ENCODE measurements around the gene ASPHD2. TPM values are rescaled to one million over a fixed set of nuclear protein-coding genes. Genes with fewer than 3 reads are reported as not detected.

The ASPHD2 gene
- total and polyA plus RNA-seq, 4 donors, result 0.31 to 1.6 (median 0.95) TPM

GRCh38 chr22:26443901-26444690, 15.0 kb downstream of the ASPHD2 start:
- Histone ChIP-seq H3K9ac (ENCODE audit: insufficient read depth in 1 of 2, low read length in 2 of 2) (no peak overlapping the region), H3K36me3 (ENCODE audit: control insufficient read depth in 4 of 4, insufficient read depth in 4 of 4, low read length in 4 of 4) (peaks cover 0 to 3% (median 0%) of the 10 kb centered on the region in 4 donors), H3K4me3 (no peak overlapping the region), H3K27me3 (ENCODE audit: control insufficient read depth in 3 of 3, insufficient read depth in 3 of 3, low read length in 2 of 3) (no peaks in the 10 kb centered on the region), H3K27ac (ENCODE audit: low read depth in 1 of 2, low read length in 1 of 2) (no peak overlapping the region), H3K4me1 (ENCODE audit: control insufficient read depth in 5 of 5, insufficient read depth in 5 of 5, low read length in 5 of 5) (no peaks in the 10 kb centered on the region), H3K9me3 (ENCODE audit: control insufficient read depth in 4 of 4, insufficient read depth in 3 of 4, low read length in 3 of 4) (no peaks in the 10 kb centered on the region)
- DNase-seq, result no peak
- ATAC-seq (ENCODE audit: insufficient read depth, low FRiP score), result no peak
- TF ChIP-seq, protein P1, sequence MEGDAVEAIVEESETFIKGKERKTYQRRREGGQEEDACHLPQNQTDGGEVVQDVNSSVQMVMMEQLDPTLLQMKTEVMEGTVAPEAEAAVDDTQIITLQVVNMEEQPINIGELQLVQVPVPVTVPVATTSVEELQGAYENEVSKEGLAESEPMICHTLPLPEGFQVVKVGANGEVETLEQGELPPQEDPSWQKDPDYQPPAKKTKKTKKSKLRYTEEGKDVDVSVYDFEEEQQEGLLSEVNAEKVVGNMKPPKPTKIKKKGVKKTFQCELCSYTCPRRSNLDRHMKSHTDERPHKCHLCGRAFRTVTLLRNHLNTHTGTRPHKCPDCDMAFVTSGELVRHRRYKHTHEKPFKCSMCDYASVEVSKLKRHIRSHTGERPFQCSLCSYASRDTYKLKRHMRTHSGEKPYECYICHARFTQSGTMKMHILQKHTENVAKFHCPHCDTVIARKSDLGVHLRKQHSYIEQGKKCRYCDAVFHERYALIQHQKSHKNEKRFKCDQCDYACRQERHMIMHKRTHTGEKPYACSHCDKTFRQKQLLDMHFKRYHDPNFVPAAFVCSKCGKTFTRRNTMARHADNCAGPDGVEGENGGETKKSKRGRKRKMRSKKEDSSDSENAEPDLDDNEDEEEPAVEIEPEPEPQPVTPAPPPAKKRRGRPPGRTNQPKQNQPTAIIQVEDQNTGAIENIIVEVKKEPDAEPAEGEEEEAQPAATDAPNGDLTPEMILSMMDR (IDR thresholded peaks at IDR 0.05; ENCODE audit: control extremely low read depth, extremely low read depth), result no peak
- 91 to 93% methylated on average over 16 of the region's 16 CpGs for WGBS, 2 donors

- Histone ChIP-seq H3K9me3 (ENCODE audit: control insufficient read depth in 4 of 4, insufficient read depth in 3 of 4, low read length in 3 of 4) (no peaks in the 10 kb centered on the region), H3K4me3 (no peak overlapping the region), H3K4me1 (ENCODE audit: control insufficient read depth in 5 of 5, insufficient read depth in 5 of 5, low read length in 5 of 5) (no peaks in the 10 kb centered on the region), H3K27me3 (ENCODE audit: control insufficient read depth in 3 of 3, insufficient read depth in 3 of 3, low read length in 2 of 3) (no peaks in the 10 kb centered on the region), H3K27ac (ENCODE audit: low read depth in 1 of 2, low read length in 1 of 2) (no peak overlapping the region), H3K36me3 (ENCODE audit: control insufficient read depth in 4 of 4, insufficient read depth in 4 of 4, low read length in 4 of 4) (peaks cover 0 to 3% (median 0%) of the 10 kb centered on the region in 4 donors), H3K9ac (ENCODE audit: insufficient read depth in 1 of 2, low read length in 2 of 2) (no peak overlapping the region)
- ATAC-seq (ENCODE audit: insufficient read depth, low FRiP score), result no peak
- DNase-seq, result peak in 1 of 3 donors; percentile 8
- TF ChIP-seq, protein P1 (IDR thresholded peaks at IDR 0.05; ENCODE audit: control extremely low read depth, extremely low read depth), result no peak
- WGBS, 2 donors, result 72 to 82% methylated on average over 8 of the region's 8 CpGs
These were observed 15.7 kb downstream of the ASPHD2 start for GRCh38 chr22:26444777-26445176.

GRCh38 chr22:26445577-26446275, 16.7 kb downstream of the ASPHD2 start:
- Histone ChIP-seq H3K4me1 (ENCODE audit: control insufficient read depth in 5 of 5, insufficient read depth in 5 of 5, low read length in 5 of 5) (no peaks in the 10 kb centered on the region), H3K4me3 (no peak overlapping the region), H3K36me3 (ENCODE audit: control insufficient read depth in 4 of 4, insufficient read depth in 4 of 4, low read length in 4 of 4) (peaks cover 0 to 3% (median 0%) of the 10 kb centered on the region in 4 donors), H3K27me3 (ENCODE audit: control insufficient read depth in 3 of 3, insufficient read depth in 3 of 3, low read length in 2 of 3) (no peaks in the 10 kb centered on the region), H3K9me3 (ENCODE audit: control insufficient read depth in 4 of 4, insufficient read depth in 3 of 4, low read length in 3 of 4) (no peaks in the 10 kb centered on the region), H3K9ac (ENCODE audit: insufficient read depth in 1 of 2, low read length in 2 of 2) (no peak overlapping the region), H3K27ac (ENCODE audit: low read depth in 1 of 2, low read length in 1 of 2) (no peak overlapping the region)
- WGBS, 2 donors, result 77 to 85% methylated on average over 15 of the region's 15 CpGs
- TF ChIP-seq, protein P1 (IDR thresholded peaks at IDR 0.05; ENCODE audit: control extremely low read depth, extremely low read depth), result no peak
- no peak for ATAC-seq (ENCODE audit: insufficient read depth, low FRiP score)
- no peak for DNase-seq
